ENCODE data around the gene GABRD. TPM values are rescaled to one million over a fixed set of nuclear protein-coding genes. Genes with fewer than 3 reads are reported as not detected.

The GABRD gene
- total RNA-seq, 4 donors from 2014 or later, result 0.57 to 5.4 (median 1.8) TPM; not detected in 1

GRCh38 chr1:2061065-2061778, 42.1 kb downstream of the GABRD start:
- no peak overlapping the region for H3K27ac ChIP-seq
- H3K36me3 ChIP-seq, result peaks cover 0 to 73% (median 0%) of the 10 kb centered on the region in 3 donors
- TF ChIP-seq POLR2A (IDR thresholded peaks at IDR 0.05) (no peak), CTCF (IDR thresholded peaks at IDR 0.05) (no peak)
- intact Hi-C loops (cut with DNase I), result no loop called here
- no peak for DNase-seq
- H3K27me3 ChIP-seq, result no peaks in the 10 kb centered on the region
- H3K4me1 ChIP-seq, result no peaks in the 10 kb centered on the region
- H3K4me3 ChIP-seq, result no peak overlapping the region
- peaks cover 0 to 14% (median 10%) of the 10 kb centered on the region in 3 donors for H3K9me3 ChIP-seq
- WGBS, 2 donors, result 88 to 100% methylated on average over 1 to 14 of the region's 28 CpGs

- no peak overlapping the region for H3K4me3 ChIP-seq
- TF ChIP-seq CTCF (IDR thresholded peaks at IDR 0.05) (no peak), POLR2A (IDR thresholded peaks at IDR 0.05) (no peak)
- no peak for DNase-seq
- H3K27ac ChIP-seq, result no peak overlapping the region
- H3K4me1 ChIP-seq, result no peaks in the 10 kb centered on the region
- peaks cover 0 to 52% (median 0%) of the 10 kb centered on the region in 3 donors for H3K36me3 ChIP-seq
- H3K27me3 ChIP-seq, result peaks cover 0 to 12% (median 0%) of the 10 kb centered on the region in 4 donors
- WGBS, 2 donors, result 85 to 90% methylated on average over 4 of the region's 4 CpGs
- H3K9me3 ChIP-seq, result peaks cover 0 to 14% (median 10%) of the 10 kb centered on the region in 3 donors
- intact Hi-C loops (cut with DNase I), result no loop called here
These were observed 46.6 kb downstream of the GABRD start for GRCh38 chr1:2065699-2066098.

GRCh38 chr1:2067393-2067792, 48.2 kb downstream of the GABRD start:
- peaks cover 0 to 14% (median 10%) of the 10 kb centered on the region in 3 donors for H3K9me3 ChIP-seq
- intact Hi-C loops (cut with DNase I), result no loop called here
- 88 to 94% methylated on average over 8 to 13 of the region's 21 CpGs for WGBS, 2 donors
- peaks cover 0 to 46% (median 0%) of the 10 kb centered on the region in 3 donors for H3K36me3 ChIP-seq
- TF ChIP-seq POLR2A (IDR thresholded peaks at IDR 0.05) (no peak), CTCF (IDR thresholded peaks at IDR 0.05) (no peak)
- no peak overlapping the region for H3K27ac ChIP-seq
- no peak overlapping the region for H3K4me3 ChIP-seq
- no peaks in the 10 kb centered on the region for H3K4me1 ChIP-seq
- H3K27me3 ChIP-seq, result peaks cover 0 to 12% (median 0%) of the 10 kb centered on the region in 4 donors
- no peak for DNase-seq

GRCh38 chr1:2067981-2068380, 48.8 kb downstream of the GABRD start:
- Histone ChIP-seq H3K4me1 (no peaks in the 10 kb centered on the region), H3K27ac (no peak overlapping the region), H3K4me3 (no peak overlapping the region), H3K9me3 (peaks cover 0 to 14% (median 10%) of the 10 kb centered on the region in 3 donors), H3K27me3 (peaks cover 0 to 13% (median 0%) of the 10 kb centered on the region in 4 donors), H3K36me3 (peaks cover 0 to 41% (median 0%) of the 10 kb centered on the region in 3 donors)
- DNase-seq, result no peak
- TF ChIP-seq POLR2A (IDR thresholded peaks at IDR 0.05) (no peak), CTCF (IDR thresholded peaks at IDR 0.05) (no peak)
- WGBS, 2 donors, result no CpG with 5 or more reads among the region's 17 CpGs
- intact Hi-C loops (cut with DNase I), result no loop called here

- TF ChIP-seq POLR2A (IDR thresholded peaks at IDR 0.05) (no peak), CTCF (IDR thresholded peaks at IDR 0.05) (no peak)
- DNase-seq, result no peak
- peaks cover 0 to 14% (median 10%) of the 10 kb centered on the region in 3 donors for H3K9me3 ChIP-seq
- WGBS, 2 donors, result 94 to 100% methylated on average over 1 to 13 of the region's 19 CpGs
- intact Hi-C loops (cut with DNase I), result no loop called here
- H3K27me3 ChIP-seq, result peaks cover 0 to 18% (median 0%) of the 10 kb centered on the region in 4 donors
- H3K4me3 ChIP-seq, result no peak overlapping the region
- H3K36me3 ChIP-seq, result peaks cover 0 to 51% (median 0%) of the 10 kb centered on the region in 3 donors
- H3K4me1 ChIP-seq, result no peaks in the 10 kb centered on the region
- no peak overlapping the region for H3K27ac ChIP-seq
These were observed 49.8 kb downstream of the GABRD start for GRCh38 chr1:2068951-2069350.

All from esophagus squamous epithelium (tissue), 5 donors.